Activated CD8-positive, alpha-beta memory T cell treated with anti-CD3 and anti-CD28 coated beads, Interleukin-2, amount 50 U/mL, for 1 hour (primary cell): ENCODE data around the gene RBM43.
"Not testable (repeated sequence)": the region's sequence is repeated elsewhere in the genome, so short reads cannot be mapped to it uniquely, and the experiment has no call there.

Experiments used
- DNase-seq: peaks from one replicate; pipeline ENCODE4 v3.0.0-alpha.2; 2020; ENCODE audit errors: extremely low read depth

The RBM43 gene

GRCh38 chr2:151268085-151268484 lies 6.4 kb upstream of the RBM43 start:
- no peak for DNase-seq

DNA sequence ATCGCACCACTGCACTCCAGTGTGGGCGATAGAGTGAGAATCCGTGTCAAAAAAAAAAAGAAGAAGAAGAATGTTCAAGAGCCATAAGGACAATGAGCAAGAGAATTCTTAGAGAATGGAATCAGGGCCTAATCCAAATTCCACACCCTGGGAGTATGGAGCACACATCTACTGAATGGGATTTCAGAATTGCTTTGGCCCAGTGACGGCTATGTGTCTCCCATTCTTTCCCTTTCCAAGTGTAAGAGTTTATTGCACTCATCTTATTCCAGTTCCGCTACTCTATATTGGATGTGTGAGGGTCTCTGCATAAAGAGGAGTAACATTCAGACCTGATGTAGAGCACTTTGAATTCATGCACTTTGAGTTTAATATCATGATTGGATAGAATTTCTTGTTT lies 5.9 kb upstream of the RBM43 start:
- no peak for DNase-seq

DNA sequence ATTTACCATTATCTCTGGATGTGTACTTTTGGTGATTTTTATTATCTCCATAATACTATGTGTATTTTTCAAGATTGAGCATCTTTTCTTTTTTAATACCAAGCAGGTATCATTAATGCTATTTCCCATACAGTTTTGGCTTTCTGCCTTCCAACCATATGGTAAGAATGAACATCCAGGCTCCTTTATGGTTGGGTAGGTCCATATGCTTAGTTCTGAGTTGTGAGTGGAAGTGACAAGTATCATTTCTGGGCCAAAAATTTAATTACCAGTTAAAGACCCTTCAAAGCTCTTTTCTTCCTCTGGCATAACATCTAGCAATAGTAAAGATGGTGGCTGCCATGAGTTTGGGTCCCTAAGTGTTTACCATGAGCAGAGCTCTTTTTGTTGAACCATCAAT lies 4.3 kb upstream of the RBM43 start:
- no peak for DNase-seq

DNA sequence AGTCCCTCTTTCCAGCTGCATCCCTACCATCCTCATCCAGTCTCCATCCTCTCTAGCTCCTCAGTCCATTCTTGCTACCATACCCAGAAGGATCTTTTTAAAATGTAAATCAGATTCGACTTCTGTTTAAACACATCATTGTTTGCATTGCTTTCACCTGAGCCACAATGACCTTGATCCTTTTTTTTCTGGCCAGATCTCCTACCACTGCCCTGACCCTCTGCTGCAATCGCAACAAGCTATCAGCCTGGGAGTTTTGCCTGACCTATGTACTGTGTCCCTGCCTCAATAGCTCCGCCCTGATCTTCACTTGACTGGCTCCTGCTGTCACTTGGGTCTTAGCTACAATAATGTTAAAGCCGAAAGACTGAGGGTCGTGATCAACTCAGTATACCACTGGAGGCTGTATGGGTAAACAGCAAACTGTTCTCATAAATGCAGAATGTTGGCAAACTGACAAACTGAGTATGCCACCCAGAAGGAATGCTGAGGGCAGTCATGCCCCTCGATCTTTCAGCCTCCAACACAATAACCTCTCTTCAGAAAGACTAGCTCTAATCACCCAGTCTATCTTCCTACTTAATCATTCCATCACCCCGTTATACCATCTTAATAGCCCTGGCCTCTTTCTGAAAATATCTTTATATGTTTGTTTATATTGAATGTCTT lies 2.6 kb upstream of the RBM43 start:
- no peak for DNase-seq

- DNase-seq, result no peak
Observed at GRCh38 chr2:151262629-151263028, 966 bp upstream of the RBM43 start.

DNA sequence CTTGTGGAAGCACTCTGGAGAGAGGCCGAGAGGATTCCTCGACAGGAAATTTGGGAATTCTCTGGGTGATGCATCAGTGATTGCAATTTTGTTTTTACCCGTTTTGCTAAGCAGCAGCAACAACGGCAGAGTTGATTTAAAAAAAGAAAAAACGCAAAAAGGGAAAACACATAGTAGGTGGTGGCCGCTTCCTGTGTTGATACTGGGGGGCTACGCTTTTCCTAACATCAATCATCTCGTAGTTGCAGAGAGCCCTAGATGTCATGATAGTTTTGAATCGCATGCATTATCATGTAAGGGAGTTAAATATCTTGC lies 271 bp upstream of the RBM43 start:
- DNase-seq, result no peak

DNA sequence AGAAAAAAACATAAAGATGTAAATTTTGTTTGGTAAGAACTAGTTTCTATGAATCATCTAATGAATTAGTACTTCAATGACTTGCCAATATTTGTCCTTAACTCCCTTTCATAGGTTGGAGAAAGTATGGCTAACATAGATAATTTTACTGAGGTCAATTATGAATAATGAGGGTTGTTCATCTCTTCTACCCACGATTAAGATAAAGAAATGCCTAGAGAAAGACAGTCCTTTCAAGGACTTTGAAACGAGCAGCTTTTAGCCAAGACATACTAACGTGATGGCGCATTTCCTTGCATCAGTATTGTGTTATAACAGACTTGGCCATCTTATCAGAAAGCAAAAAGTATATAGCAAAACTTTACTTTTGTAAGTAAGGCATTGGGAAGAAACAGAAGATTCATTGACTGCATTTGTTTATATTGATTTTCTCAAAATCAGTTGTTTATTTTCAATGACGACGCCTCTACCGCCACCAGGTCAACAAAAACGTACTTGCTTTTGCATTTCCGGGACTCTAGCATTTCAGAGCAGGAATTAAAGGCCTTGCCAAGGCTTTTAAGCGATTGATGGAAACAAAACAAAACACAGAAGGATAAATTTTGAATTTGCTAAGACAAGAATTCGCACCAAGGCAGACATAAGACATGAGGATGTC lies 961 bp downstream of the RBM43 start:
- DNase-seq, result no peak

DNA sequence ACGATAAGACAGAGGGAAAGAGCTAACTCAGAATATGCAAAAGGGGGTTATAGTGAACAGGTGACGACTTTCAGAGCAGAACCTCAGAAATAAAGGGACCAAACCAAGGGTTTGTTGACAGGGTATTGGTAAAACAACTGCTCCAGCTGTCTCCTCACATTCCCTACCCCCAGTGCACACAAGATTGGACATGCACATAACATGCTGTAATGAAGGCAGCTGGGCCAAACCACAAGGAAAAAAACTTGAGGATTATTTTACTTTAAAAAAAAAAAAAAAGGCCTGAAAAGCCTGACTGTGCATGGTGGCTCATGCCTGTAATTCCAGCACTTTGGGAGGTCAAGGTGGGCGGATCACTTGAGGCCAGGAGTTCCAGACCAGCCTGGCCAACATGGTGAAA lies 3.5 kb downstream of the RBM43 start:
- no peak for DNase-seq

- no peak for DNase-seq
Observed at GRCh38 chr2:151252646-151253045, 9.0 kb downstream of the RBM43 start.

DNA sequence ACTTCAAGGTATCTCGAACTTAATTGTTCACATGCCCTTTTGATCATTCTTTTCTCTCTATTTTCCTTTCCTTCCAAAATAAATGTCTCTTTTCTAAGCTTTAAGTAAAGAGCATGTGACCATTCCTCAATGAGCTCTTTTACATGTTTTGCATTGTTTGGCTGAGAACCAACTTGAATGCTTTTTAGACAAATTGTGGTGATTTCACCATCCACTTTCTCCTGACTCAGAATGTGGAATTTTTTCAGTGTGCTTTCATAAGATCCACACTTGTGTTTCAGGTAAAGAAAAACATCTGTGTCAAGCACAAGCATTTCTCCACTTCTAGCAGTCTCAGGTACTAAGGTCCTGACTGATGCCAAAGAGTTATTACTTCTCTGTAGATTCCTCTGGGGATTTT lies 10.7 kb downstream of the RBM43 start:
- DNase-seq, result no peak

DNA sequence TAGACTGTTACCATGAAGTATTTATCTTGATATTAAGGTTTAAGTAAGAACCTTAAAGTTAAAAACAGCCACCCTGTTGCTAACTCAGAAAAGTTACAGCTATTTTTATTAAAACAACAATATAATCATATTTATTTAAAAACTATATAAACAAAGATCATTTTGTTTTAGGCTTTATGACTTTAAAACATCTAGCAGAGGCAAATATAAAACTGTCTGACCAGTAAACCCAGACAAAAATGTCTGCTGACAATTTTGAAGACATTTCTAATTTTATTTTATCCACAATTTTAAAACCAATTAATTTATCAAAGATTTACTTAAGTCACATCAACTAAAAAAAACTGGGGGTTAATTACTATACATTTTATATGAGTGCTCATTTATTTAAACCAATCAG lies 14.2 kb downstream of the RBM43 start:
- DNase-seq, result no peak

- DNase-seq, result no peak
Observed at GRCh38 chr2:151246152-151246551, 15.5 kb downstream of the RBM43 start.

- no peak for DNase-seq
Observed at GRCh38 chr2:151243468-151243867, 18.2 kb downstream of the RBM43 start.

GRCh38 chr2:151241224-151241623 lies 20.4 kb downstream of the RBM43 start:
- DNase-seq, result no peak

- no peak for DNase-seq
Observed at GRCh38 chr2:151240433-151240832, 21.2 kb downstream of the RBM43 start.

DNA sequence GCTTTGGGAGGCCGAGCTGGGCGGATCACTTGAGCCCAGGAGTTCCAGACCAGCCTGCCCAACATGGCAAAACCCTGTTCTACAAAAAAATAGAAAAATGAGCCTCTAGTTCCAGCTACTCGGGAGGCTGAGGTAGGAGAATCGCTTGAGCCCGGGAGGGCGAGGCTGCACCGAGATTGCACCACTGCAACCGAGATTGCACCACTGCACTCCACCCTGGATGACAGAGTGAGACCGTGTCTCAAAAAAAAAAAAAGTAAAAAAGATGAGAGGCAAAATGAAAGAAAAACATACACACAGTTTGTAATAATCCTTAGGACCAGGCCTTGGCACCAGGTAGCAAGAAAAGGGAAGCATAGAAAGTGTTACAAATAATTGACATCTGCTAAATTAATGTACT lies 22.0 kb downstream of the RBM43 start:
- no peak for DNase-seq

- no peak for DNase-seq
Observed at GRCh38 chr2:151238527-151239487, 22.9 kb downstream of the RBM43 start.

GRCh38 chr2:151237422-151238025 lies 24.1 kb downstream of the RBM43 start:
- DNase-seq, result no peak

DNA sequence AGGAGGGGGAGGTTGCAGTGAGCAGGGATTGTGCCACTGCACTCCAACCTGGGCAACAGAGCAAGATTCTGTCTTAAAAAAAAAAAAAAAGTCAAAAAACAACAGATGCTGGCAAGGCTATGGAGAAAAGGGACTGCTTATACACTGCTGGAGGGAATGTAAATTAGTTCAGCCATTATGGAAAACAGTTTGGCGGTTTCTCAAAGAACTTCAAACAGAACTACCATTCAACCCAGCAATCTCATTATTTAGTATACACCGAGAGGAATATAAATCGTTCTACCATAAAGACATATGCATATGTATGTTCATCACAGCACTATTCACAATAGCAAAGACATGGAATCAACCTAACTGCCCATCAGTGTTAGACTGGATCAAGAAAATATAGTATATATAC lies 27.9 kb downstream of the RBM43 start:
- not testable (repeated sequence) for DNase-seq

GRCh38 chr2:151233288-151233687 lies 28.4 kb downstream of the RBM43 start:
- DNase-seq, result not testable (repeated sequence)

- no peak for DNase-seq
Observed at GRCh38 chr2:151230627-151231140, 31.0 kb downstream of the RBM43 start.

GRCh38 chr2:151228847-151229512 lies 32.7 kb downstream of the RBM43 start:
- DNase-seq, result no peak
